GM19239 (cell line): ENCODE measurements around the gene RGR.

ENCODE experiments used
- DNase-seq: peaks from one replicate; pipeline ENCODE4 v3.0.0; 2011; ENCODE audit warnings: low spot score; ENCODE audit not compliant: insufficient read length
- FAIRE-seq: peaks from 2 replicates; lab custom pipeline; 2011; peaks lifted over from hg19 to GRCh38; lab: Jason Lieb, UNC

The RGR gene

GRCh38 chr10:84244651-84245270 is at the start of gene RGR:
TSS of gene RGR (plus strand) at chr10:84245053. CDS start at chr10:84245091, 38 bp downstream.
- no peak for FAIRE-seq

GRCh38 chr10:84196083-84196482 is 48.8 kb upstream of the RGR start:
- FAIRE-seq (no peak), DNase-seq (no peak)

More at GRCh38 chr10:84244651-84245270, at the start of gene RGR:
- DNase-seq: no peak

- DNase-seq (no peak), FAIRE-seq (no peak)
Measured at GRCh38 chr10:84196941-84197340, 47.9 kb upstream of the RGR start.

- DNase-seq (no peak), FAIRE-seq (no peak)
Measured at GRCh38 chr10:84197643-84198042, 47.2 kb upstream of the RGR start.

- FAIRE-seq (no peak), DNase-seq (no peak)
Measured at GRCh38 chr10:84198206-84198915, 46.5 kb upstream of the RGR start.

- no peak for FAIRE-seq
- no peak for DNase-seq
Measured at GRCh38 chr10:84200537-84201243, 44.2 kb upstream of the RGR start.

GRCh38 chr10:84201244-84201606 is 43.6 kb upstream of the RGR start:
- DNase-seq (no peak), FAIRE-seq (no peak)

- DNase-seq (no peak), FAIRE-seq (no peak)
Measured at GRCh38 chr10:84201682-84202081, 43.2 kb upstream of the RGR start.

GRCh38 chr10:84202349-84202748 is 42.5 kb upstream of the RGR start:
- FAIRE-seq: no peak
- DNase-seq: no peak

- peak; percentile 47 for FAIRE-seq
- DNase-seq: peak; percentile 68
Measured at GRCh38 chr10:84204122-84204521, 40.7 kb upstream of the RGR start.

- no peak for DNase-seq
- no peak for FAIRE-seq
Measured at GRCh38 chr10:84204610-84205009, 40.2 kb upstream of the RGR start.

- FAIRE-seq (peak; percentile 84), DNase-seq (peak; percentile 61)
Measured at GRCh38 chr10:84205049-84205852, 39.6 kb upstream of the RGR start.

GRCh38 chr10:84205853-84206525 is 38.9 kb upstream of the RGR start:
- FAIRE-seq (no peak), DNase-seq (no peak)

GRCh38 chr10:84208023-84208422 is 36.8 kb upstream of the RGR start:
- no peak for DNase-seq
- FAIRE-seq: no peak

- FAIRE-seq (no peak), DNase-seq (no peak)
Measured at GRCh38 chr10:84211566-84211965, 33.3 kb upstream of the RGR start.

GRCh38 chr10:84212014-84212413 is 32.8 kb upstream of the RGR start:
- DNase-seq: no peak
- FAIRE-seq: no peak

GRCh38 chr10:84213076-84213475 is 31.8 kb upstream of the RGR start:
- FAIRE-seq: no peak
- DNase-seq: no peak

GRCh38 chr10:84214046-84214572 is 30.7 kb upstream of the RGR start:
- FAIRE-seq: no peak
- no peak for DNase-seq

GRCh38 chr10:84214612-84215235 is 30.1 kb upstream of the RGR start:
- FAIRE-seq (peak; percentile 95), DNase-seq (peak; percentile 58)
